HepG2 (cell line): Measurements from ENCODE around the gene CRTC2. TPM values are rescaled to one million over a fixed set of nuclear protein-coding genes. Genes with fewer than 3 reads are reported as not detected.
A peak's percentile ranks its signal among the peaks of the same experiment; 100 is the strongest.

Source experiments
- AKAP8 ChIP-seq: sonication (generic); formaldehyde crosslinking; IDR thresholded peaks from 2 replicates; pipeline ENCODE4 v1.5.1; 2020; ENCODE audit warnings: mild to moderate bottlenecking, missing genetic modification reagents
- FOSL2 ChIP-seq: sonication (generic); formaldehyde crosslinking; IDR thresholded peaks from 2 replicates; pipeline ENCODE4 v1.4.0; 2020; ENCODE audit warnings: missing genetic modification reagents
- FOXA1 ChIP-seq, 2 experiments: fragments of 450-650 bp in 1 of 2; sonication (generic) in 1 of 2; formaldehyde crosslinking in 1 of 2; IDR thresholded peaks; 2 replicates each; pipeline versions ENCODE4 v1.4.0 to v1.6.1; 2016 to 2020; ENCODE audit warnings: missing genetic modification reagents in 1 of 2
- MAFF ChIP-seq: IDR thresholded peaks from 2 replicates; pipeline ENCODE4 v1.6.1; 2011; ENCODE audit warnings: low read depth, low read length, improper control_type of control experiment
- MTA1 ChIP-seq: sonication (generic); formaldehyde crosslinking; IDR thresholded peaks from 2 replicates; pipeline ENCODE4 v1.4.0; 2020; ENCODE audit warnings: missing genetic modification reagents, mild to moderate bottlenecking, borderline replicate concordance
- PAF1 ChIP-seq: IDR thresholded peaks from 2 replicates; pipeline ENCODE4 v1.6.1; 2016; ENCODE audit warnings: missing genetic modification reagents, missing compliant biosample characterization
- RERE ChIP-seq: IDR thresholded peaks from 2 replicates; pipeline ENCODE4 v1.6.1; 2016; ENCODE audit warnings: low read depth, missing genetic modification reagents, missing compliant biosample characterization
- RFXANK ChIP-seq: IDR thresholded peaks from 2 replicates; pipeline ENCODE4 v1.6.1; 2016
- ZBTB3 ChIP-seq: sonication (generic); formaldehyde crosslinking; IDR thresholded peaks from 2 replicates; pipeline ENCODE4 v1.4.0; 2020; ENCODE audit warnings: low read depth, mild to moderate bottlenecking, moderate library complexity, missing genetic modification reagents, borderline replicate concordance
- ZFP90 ChIP-seq: sonication (generic); formaldehyde crosslinking; IDR thresholded peaks from 2 replicates; pipeline ENCODE4 v1.8.0; 2022; ENCODE audit warnings: missing genetic modification reagents, mild to moderate bottlenecking, inconsistent platforms, borderline replicate concordance
- ZFYVE20 ChIP-seq: sonication (generic); formaldehyde crosslinking; IDR thresholded peaks from 2 replicates; pipeline ENCODE4 v1.8.0; 2023; ENCODE audit warnings: low read depth, mild to moderate bottlenecking, moderate library complexity, missing genetic modification reagents, borderline replicate concordance
- ZNF383 ChIP-seq: sonication (generic); formaldehyde crosslinking; IDR thresholded peaks from 2 replicates; pipeline ENCODE4 v1.4.0; 2020; ENCODE audit warnings: missing genetic modification reagents, mild to moderate bottlenecking, borderline replicate concordance
- ZNF547 ChIP-seq: sonication (generic); formaldehyde crosslinking; IDR thresholded peaks from 2 replicates; pipeline ENCODE4 v1.5.1; 2020; ENCODE audit warnings: mild to moderate bottlenecking, missing genetic modification reagents
- ZNF605 ChIP-seq: sonication (generic); formaldehyde crosslinking; IDR thresholded peaks from 2 replicates; pipeline ENCODE4 v1.8.0; 2022; ENCODE audit warnings: mild to moderate bottlenecking, missing genetic modification reagents
- ZNF792 ChIP-seq: IDR thresholded peaks from 2 replicates; pipeline ENCODE4 v1.6.1; 2016
- polyA plus RNA-seq, 8 experiments: library from polyadenylated mRNA; depleted of rRNA in 3 of 8; stranded (reverse) in 7 of 8; unstranded in 1 of 8; fragments of >200 nt; fragmentation: Illumina TruSeq in 4 of 8; extraction: Trizol in 4 of 8; gene quantifications; 2 replicates each; pipeline versions ENCODE4 v1.2.1 to v1.2.3, GENCODE V29; 2011 to 2016; ENCODE audit warnings: low read depth in 4 of 8, missing spikeins in 1 of 8, mixed read lengths in 1 of 8; ENCODE audit not compliant: insufficient read depth in 1 of 8
- total RNA-seq, 5 experiments: library from RNA; depleted of rRNA; stranded (reverse); fragments of >200 nt; fragmentation: Illumina TruSeq; extraction: Trizol; gene quantifications; 2 replicates each; pipeline ENCODE4 v1.2.3, GENCODE V29; 2016; ENCODE audit warnings: low read depth in 1 of 5
- TF ChIP-seq, protein P1 (sequence below): sonication (generic); formaldehyde crosslinking; IDR thresholded peaks from 2 replicates; pipeline ENCODE4 v1.5.1; 2020; ENCODE audit warnings: mild to moderate bottlenecking, missing genetic modification reagents, moderate library complexity
- TF ChIP-seq, protein P2 (sequence below): sonication (generic); formaldehyde crosslinking; IDR thresholded peaks from 2 replicates; pipeline ENCODE4 v1.4.0; 2020; ENCODE audit warnings: mild to moderate bottlenecking, missing genetic modification reagents

The CRTC2 gene
- total and polyA plus RNA-seq, 2 of the 13 experiments (the other 11 are each of a cell fraction or from before 2014, with no cell fraction given) = 6.1 to 26.7 TPM

DNA sequence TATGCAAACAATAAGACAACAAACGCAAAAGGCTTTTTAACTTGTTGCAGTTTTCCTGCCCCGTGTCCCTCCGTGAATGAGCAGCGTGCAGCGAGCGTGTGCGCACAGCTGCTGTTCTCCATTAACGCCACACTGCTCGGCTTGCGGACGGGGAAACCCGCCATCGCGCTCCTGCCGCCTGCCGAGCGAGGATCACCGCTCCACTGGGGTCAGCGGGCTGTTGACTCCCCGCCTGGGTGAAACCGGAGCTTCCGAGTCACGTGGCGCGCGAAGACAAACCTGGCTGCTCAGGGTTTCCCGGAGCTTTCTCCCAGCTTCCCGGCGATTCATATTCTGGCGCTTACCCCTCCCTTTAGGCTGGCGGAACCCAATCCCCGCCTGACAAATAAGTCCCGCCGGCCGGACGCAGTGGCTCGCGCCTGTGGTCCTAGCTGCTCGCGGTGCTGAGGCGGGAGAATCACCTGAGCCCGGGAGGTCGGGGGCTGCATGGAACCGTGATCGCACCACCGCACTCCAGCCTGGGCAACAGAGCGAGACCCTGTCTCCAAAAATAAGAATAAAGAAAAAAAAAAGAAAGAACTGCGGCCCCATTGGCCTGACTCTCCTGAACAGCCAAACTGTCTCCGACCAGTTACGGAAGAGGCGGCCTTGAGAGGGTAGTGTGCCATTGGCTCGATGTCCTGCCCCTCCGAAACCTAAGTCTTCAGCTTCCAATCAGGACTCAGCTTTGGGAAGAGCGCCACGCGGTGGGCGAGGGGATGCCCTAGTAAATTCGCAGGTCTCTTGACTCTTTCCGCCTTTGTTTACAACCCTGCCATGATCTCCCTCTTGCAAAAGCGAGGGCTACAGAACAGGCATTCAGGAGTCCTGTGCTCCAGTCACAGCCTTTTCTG is 8.9 kb upstream of the CRTC2 start, which contains the start of gene CREB3L4 (continued):
- TF ChIP-seq, protein P1, sequence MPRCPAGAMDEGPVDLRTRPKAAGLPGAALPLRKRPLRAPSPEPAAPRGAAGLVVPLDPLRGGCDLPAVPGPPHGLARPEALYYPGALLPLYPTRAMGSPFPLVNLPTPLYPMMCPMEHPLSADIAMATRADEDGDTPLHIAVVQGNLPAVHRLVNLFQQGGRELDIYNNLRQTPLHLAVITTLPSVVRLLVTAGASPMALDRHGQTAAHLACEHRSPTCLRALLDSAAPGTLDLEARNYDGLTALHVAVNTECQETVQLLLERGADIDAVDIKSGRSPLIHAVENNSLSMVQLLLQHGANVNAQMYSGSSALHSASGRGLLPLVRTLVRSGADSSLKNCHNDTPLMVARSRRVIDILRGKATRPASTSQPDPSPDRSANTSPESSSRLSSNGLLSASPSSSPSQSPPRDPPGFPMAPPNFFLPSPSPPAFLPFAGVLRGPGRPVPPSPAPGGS = no peak; the same call in none of the 2 replicates
- TF ChIP-seq, protein P2, sequence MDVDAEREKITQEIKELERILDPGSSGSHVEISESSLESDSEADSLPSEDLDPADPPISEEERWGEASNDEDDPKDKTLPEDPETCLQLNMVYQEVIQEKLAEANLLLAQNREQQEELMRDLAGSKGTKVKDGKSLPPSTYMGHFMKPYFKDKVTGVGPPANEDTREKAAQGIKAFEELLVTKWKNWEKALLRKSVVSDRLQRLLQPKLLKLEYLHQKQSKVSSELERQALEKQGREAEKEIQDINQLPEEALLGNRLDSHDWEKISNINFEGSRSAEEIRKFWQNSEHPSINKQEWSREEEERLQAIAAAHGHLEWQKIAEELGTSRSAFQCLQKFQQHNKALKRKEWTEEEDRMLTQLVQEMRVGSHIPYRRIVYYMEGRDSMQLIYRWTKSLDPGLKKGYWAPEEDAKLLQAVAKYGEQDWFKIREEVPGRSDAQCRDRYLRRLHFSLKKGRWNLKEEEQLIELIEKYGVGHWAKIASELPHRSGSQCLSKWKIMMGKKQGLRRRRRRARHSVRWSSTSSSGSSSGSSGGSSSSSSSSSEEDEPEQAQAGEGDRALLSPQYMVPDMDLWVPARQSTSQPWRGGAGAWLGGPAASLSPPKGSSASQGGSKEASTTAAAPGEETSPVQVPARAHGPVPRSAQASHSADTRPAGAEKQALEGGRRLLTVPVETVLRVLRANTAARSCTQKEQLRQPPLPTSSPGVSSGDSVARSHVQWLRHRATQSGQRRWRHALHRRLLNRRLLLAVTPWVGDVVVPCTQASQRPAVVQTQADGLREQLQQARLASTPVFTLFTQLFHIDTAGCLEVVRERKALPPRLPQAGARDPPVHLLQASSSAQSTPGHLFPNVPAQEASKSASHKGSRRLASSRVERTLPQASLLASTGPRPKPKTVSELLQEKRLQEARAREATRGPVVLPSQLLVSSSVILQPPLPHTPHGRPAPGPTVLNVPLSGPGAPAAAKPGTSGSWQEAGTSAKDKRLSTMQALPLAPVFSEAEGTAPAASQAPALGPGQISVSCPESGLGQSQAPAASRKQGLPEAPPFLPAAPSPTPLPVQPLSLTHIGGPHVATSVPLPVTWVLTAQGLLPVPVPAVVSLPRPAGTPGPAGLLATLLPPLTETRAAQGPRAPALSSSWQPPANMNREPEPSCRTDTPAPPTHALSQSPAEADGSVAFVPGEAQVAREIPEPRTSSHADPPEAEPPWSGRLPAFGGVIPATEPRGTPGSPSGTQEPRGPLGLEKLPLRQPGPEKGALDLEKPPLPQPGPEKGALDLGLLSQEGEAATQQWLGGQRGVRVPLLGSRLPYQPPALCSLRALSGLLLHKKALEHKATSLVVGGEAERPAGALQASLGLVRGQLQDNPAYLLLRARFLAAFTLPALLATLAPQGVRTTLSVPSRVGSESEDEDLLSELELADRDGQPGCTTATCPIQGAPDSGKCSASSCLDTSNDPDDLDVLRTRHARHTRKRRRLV (CRISPR knock-in tag) = peak; percentile 81; the same call in 1 of the 2 replicates
- no peak for TF ChIP-seq FOXA1 (IDR thresholded peaks at IDR 0.05)
- TF ChIP-seq FOXA1 (CRISPR knock-in tag; IDR thresholded peaks at IDR 0.05) = peak; percentile 86
- peak; percentile 85 for TF ChIP-seq ZBTB3 (CRISPR knock-in tag)
- TF ChIP-seq MAFF = 0 out of 2 replicates have a peak, but pooled peaks have one; percentile 14
- TF ChIP-seq ZFYVE20 (CRISPR knock-in tag) = 0 out of 2 replicates have a peak, but pooled peaks have one; percentile 71
- peak; percentile 87 for TF ChIP-seq ZFP90
- TF ChIP-seq ZNF547 (CRISPR knock-in tag) = peak; percentile 54
- peak; percentile 51 for TF ChIP-seq MTA1 (CRISPR knock-in tag)
- peak; percentile 52; the same call in 1 of the 2 replicates for TF ChIP-seq RERE (CRISPR knock-in tag)
- TF ChIP-seq PAF1 (CRISPR knock-in tag) = no peak
- peak; percentile 83 for TF ChIP-seq AKAP8 (CRISPR knock-in tag)
- peak; percentile 95 for TF ChIP-seq ZNF605 (CRISPR knock-in tag)
- peak; percentile 40 for TF ChIP-seq FOSL2 (CRISPR knock-in tag)
- TF ChIP-seq ZNF383 (CRISPR knock-in tag) = no peak
- no peak for TF ChIP-seq RFXANK (CRISPR knock-in tag)
- TF ChIP-seq ZNF792 = peak; percentile 93
